Mononuclear cell (primary cell): ENCODE data around the gene NPIPA7. TPM values are rescaled to one million over a fixed set of nuclear protein-coding genes. Genes with fewer than 3 reads are reported as not detected.
"Not testable (repeated sequence)": the region's sequence is repeated elsewhere in the genome, so short reads cannot be mapped to it uniquely, and the experiment has no call there.

Source experiments
- H3K27me3 ChIP-seq: 2 replicates; pipeline ENCODE4 v1.6.0; 2011; ENCODE audit warnings: low read length, control low read depth; ENCODE audit not compliant: insufficient read depth
- H3K4me1 ChIP-seq: 2 replicates; pipeline ENCODE4 v1.5.1; 2011; ENCODE audit warnings: mild to moderate bottlenecking, low read length, control low read depth; ENCODE audit not compliant: insufficient read depth
- H3K4me3 ChIP-seq: 2 replicates; pipeline ENCODE4 v1.5.1; 2011; ENCODE audit warnings: mild to moderate bottlenecking, low read length, moderate library complexity
- H3K9me3 ChIP-seq: 2 replicates; pipeline ENCODE4 v1.5.1; 2011; ENCODE audit warnings: low read depth, mild to moderate bottlenecking, control low read depth, low read length
- total RNA-seq: library from RNA; depleted of rRNA; stranded (reverse); fragments of >200 nt; gene quantifications from one replicate; pipeline ENCODE4 v1.2.3, GENCODE V29; 2012

NPIPA7 gene
- total RNA-seq = not detected

DNA sequence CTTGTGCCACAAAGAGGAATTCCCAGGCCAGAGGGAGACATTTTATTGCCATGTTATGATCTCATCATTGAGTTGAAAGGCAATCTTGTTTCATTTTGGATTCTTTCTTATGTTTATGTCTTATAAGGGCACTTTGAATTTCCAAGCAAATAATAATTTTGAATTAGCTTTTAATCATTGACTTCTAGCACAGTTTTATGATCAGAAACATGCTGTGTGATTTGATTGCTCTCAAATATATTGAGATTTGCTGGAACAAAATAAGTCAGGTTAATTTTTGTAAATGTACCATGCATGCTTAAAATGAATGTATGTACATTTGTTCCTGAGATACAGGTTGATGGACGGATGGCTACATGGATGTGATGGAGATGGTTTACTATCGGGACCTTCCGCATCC lies at the start of gene NPIPA7:
NPIPA7 (plus strand) TSS at position 301 of the 400 bp plus-strand sequence. CDS start 105 bp downstream, outside the sequence.
- H3K27me3 ChIP-seq, H3K4me1 ChIP-seq, H3K4me3 ChIP-seq, H3K9me3 ChIP-seq: not testable (repeated sequence)

DNA sequence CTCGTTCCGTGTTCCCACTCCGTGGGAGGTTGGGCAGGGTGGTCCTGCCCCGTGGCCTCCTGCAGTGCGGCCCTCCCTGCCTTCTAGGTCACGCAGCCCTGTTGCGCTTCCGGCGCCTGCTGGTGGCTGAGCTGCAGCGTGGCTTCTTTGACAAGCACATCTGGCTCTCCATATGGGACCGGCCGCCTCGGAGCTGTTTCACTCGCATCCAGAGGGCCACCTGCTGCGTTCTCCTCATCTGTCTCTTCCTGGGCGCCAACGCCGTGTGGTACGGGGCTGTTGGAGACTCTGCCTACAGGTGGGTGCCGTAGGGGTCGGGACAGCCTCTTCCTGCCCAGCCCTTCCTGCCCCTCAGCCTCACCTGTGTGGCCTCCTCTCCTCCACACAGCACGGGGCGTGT lies 47.5 kb upstream of the NPIPA7 start:
- H3K9me3 ChIP-seq, H3K27me3 ChIP-seq, H3K4me3 ChIP-seq, H3K4me1 ChIP-seq: not testable (repeated sequence)

DNA sequence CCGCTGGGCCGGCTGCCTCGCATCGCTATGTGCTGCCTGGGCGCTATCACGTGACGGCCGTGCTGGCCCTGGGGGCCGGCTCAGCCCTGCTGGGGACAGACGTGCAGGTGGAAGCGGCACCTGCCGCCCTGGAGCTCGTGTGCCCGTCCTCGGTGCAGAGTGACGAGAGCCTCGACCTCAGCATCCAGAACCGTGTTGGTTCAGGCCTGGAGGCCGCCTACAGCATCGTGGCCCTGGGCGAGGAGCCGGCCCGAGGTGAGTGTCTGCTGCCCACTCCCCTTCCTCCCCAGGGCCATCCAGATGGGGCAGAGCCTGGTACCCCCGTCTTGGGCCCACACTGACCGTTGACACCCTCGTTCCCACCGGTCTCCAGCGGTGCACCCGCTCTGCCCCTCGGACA lies 21.4 kb upstream of the NPIPA7 start:
- H3K9me3 ChIP-seq, H3K27me3 ChIP-seq, H3K4me3 ChIP-seq, H3K4me1 ChIP-seq: not testable (repeated sequence)

DNA sequence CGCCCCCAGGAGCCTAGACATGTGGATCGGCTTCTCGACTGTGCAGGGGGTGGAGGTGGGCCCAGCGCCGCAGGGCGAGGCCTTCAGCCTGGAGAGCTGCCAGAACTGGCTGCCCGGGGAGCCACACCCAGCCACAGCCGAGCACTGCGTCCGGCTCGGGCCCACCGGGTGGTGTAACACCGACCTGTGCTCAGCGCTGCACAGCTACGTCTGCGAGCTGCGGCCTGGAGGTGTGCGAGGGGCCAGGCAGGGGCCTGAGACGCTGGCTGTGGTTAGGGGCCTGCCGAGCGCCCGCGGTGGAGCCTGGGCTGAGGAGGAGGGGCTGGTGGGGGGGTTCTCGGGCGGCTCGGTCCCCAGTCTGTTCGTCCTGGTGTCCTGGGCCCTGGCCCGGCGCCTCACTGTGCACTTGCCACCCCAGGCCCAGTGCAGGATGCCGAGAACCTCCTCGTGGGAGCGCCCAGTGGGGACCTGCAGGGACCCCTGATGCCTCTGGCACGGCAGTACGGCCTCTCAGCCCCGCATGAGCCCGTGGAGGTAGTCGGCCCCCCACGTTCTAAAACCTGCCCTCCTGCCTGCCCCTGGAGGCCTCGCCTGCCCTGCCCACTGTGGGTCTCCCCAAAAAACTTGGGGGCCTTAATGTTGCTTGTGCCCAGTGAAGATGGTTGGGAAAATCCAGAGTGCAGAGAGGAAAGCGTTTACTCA lies 20.2 kb upstream of the NPIPA7 start:
- not testable (repeated sequence) for H3K4me1 ChIP-seq, H3K4me3 ChIP-seq, H3K27me3 ChIP-seq, H3K9me3 ChIP-seq

DNA sequence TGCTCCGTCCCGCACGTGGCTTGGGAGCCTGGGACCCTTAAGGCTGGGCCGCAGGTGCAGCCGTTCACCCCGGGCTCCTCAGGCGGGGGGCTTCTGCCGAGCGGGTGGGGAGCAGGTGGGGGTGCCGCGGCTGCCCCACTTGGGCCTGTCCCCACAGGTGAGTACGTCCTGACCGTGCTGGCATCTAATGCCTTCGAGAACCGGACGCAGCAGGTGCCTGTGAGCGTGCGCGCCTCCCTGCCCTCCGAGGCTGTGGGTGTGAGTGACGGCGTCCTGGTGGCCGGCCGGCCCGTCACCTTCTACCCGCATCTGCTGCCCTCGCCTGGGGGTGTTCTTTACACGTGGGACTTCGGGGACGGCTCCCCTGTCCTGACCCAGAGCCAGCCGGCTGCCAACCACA lies 15.3 kb upstream of the NPIPA7 start:
- H3K9me3 ChIP-seq, H3K27me3 ChIP-seq, H3K4me3 ChIP-seq, H3K4me1 ChIP-seq: not testable (repeated sequence)

DNA sequence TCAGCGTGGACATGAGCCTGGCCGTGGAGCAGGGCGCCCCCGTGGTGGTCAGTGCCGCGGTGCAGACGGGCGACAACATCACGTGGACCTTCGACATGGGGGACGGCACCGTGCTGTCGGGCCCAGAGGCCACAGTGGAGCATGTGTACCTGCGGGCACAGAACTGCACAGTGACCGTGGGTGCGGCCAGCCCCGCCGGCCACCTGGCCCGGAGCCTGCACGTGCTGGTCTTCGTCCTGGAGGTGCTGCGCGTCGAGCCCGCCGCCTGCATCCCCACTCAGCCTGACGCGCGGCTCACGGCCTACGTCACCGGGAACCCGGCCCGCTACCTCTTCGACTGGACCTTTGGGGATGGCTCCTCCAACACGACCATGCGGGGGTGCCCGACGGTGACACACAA lies 14.8 kb upstream of the NPIPA7 start:
- H3K27me3 ChIP-seq, H3K9me3 ChIP-seq, H3K4me3 ChIP-seq, H3K4me1 ChIP-seq: not testable (repeated sequence)

DNA sequence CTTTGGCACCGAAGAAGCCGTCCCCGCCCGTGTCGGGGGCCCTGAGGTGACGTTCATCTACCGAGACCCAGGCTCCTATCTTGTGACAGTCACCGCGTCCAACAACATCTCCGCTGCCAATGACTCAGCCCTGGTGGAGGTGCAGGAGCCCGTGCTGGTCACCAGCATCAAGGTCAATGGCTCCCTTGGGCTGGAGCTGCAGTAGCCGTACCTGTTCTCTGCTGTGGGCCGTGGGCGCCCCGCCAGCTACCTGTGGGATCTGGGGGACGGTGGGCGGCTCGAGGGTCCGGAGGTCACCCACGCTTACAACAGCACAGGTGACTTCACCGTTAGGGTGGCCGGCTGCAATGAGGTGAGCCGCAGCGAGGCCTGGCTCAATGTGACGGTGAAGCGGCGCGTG lies 14.2 kb upstream of the NPIPA7 start:
- not testable (repeated sequence) for H3K4me1 ChIP-seq, H3K9me3 ChIP-seq, H3K27me3 ChIP-seq, H3K4me3 ChIP-seq

DNA sequence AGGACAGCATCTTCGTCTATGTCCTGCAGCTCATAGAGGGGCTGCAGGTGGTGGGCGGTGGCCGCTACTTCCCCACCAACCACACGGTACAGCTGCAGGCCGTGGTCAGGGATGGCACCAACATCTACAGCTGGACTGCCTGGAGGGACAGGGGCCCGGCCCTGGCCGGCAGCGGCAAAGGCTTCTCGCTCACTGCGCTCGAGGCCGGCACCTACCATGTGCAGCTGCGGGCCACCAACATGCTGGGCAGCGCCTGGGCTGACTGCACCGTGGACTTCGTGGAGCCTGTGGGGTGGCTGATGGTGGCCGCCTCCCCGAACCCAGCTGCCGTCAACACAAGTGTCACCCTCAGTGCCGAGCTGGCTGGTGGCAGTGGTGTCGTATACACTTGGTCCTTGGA lies 13.6 kb upstream of the NPIPA7 start:
- H3K4me3 ChIP-seq, H3K4me1 ChIP-seq, H3K27me3 ChIP-seq, H3K9me3 ChIP-seq: not testable (repeated sequence)

DNA sequence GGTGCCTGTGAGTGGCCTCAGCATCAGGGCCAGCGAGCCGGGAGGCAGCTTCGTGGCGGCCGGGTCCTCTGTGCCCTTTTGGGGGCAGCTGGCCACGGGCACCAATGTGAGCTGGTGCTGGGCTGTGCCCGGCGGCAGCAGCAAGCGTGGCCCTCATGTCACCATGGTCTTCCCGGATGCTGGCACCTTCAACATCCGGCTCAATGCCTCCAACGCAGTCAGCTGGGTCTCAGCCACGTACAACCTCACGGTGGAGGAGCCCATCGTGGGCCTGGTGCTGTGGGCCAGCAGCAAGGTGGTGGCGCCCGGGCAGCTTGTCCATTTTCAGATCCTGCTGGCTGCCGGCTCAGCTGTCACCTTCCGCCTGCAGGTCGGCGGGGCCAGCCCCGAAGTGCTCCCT lies 13.1 kb upstream of the NPIPA7 start:
- H3K4me1 ChIP-seq, H3K27me3 ChIP-seq, H3K4me3 ChIP-seq, H3K9me3 ChIP-seq: not testable (repeated sequence)

DNA sequence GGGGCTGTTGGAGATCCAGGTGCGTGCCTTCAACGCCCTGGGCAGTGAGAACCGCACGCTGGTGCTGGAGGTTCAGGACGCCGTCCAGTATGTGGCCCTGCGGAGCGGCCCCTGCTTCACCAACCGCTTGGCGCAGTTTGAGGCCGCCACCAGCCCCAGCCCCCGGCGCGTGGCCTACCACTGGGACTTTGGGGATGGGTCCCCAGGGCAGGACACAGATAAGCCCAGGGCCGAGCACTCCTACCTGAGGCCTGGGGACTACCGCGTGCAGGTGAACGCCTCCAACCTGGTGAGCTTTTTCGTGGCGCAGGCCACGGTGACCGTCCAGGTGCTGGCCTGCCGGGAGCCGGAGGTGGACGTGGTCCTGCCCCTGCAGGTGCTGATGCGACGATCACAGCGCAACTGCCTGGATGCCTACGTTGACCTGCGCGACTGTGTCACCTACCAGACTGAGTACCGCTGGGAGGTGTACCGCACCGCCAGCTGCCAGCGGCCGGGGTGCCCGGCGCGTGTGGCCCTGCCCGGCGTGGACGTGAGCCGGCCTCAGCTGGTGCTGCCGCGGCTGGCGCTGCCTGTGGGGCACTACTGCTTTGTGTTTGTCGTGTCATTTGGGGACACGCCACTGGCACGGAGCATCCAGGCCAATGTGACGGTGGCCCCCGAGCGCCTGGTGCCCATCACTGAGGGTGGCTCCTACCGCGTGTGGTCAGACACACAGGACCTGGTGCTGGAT lies 12.2 kb upstream of the NPIPA7 start:
- not testable (repeated sequence) for H3K9me3 ChIP-seq, H3K4me1 ChIP-seq, H3K4me3 ChIP-seq, H3K27me3 ChIP-seq

DNA sequence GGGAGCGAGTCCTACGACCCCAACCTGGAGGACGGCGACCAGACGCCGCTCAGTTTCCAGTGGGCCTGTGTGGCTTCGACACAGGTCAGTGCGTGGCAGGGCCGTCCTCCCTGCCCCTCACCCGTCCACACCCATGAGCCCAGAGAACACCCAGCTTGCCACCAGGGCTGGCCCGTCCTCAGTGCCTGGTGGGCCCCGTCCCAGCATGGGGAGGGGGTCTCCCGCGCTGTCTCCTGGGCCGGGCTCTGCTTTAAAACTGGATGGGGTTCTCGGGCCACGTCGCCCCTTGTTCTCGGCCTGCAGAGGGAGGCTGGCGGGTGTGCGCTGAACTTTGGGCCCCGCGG lies 11.7 kb upstream of the NPIPA7 start:
- not testable (repeated sequence) for H3K4me3 ChIP-seq, H3K9me3 ChIP-seq, H3K4me1 ChIP-seq, H3K27me3 ChIP-seq

DNA sequence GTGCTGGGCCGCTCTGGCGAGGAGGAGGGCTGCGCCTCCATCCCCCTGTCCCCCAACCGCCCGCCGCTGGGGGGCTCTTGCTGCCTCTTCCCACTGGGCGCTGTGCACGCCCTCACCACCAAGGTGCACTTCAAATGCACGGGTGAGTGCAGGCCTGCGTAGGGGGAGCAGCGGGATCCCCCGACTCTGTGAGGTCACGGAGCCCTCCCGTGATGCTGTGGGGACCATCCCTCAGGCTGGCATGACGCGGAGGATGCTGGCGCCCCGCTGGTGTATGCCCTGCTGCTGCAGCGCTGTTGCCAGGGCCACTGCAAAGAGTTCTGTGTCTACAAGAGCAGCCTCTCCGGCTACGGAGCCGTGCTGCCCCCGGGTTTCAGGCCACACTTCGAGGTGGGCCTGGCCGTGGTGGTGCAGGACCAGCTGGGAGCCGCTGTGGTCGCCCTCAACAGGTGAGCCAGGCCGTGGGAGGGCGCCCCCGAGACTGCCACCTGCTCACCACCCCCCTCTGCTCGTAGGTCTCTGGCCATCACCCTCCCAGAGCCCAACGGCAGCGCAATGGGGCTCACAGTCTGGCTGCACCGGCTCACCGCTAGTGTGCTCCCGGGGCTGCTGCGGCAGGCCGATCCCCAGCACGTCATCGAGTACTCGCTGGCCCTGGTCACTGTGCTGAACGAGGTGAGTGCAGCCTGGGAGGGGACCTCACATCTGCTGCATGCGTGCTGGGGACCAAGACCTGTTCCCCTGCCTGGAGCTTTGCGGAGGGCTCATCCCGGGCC lies 9.7 kb upstream of the NPIPA7 start:
- H3K27me3 ChIP-seq, H3K4me3 ChIP-seq, H3K4me1 ChIP-seq, H3K9me3 ChIP-seq: not testable (repeated sequence)

DNA sequence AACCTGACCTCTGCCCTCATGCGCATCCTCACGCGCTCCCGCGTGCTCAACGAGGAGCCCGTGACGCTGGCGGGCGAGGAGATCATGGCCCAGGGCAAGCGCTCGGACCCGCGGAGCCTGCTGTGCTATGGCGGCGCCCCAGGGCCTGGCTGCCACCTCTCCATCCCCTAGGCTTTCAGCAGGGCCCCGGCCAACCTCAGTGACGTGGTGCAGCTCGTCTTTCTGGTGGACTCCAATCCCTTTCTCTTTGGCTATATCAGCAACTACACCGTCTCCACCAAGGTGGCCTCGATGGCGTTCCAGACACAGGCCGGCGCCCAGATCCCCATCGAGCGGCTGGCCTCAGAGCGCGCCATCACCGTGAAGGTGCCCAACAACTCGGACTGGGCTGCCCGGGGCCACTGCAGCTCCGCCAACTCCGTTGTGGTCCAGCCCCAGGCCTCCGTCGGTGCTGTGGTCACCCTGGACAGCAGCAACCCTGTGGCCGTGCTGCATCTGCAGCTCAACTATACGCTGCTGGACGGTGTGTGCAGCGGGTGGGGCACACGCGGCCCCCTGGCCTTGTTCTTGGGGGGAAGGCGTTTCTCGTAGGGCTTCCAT lies 7.7 kb upstream of the NPIPA7 start:
- not testable (repeated sequence) for H3K27me3 ChIP-seq, H3K9me3 ChIP-seq, H3K4me1 ChIP-seq, H3K4me3 ChIP-seq

DNA sequence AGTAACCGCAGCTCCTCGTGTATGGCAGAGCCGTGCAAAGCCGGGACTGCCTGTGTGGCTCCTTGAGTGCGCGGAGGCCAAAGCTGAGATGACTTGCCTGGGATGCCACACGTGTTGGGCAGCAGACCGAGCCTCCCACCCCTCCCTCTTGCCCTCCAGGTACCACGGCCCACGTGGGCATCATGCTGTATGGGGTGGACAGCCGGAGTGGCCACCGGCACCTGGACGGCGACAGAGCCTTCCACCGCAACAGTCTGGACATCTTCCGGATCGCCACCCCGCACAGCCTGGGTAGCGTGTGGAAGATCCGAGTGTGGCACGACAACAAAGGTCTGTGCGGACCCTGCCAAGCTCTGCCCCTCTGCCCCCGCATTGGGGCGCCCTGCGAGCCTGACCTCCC lies 4.7 kb upstream of the NPIPA7 start:
- H3K4me1 ChIP-seq, H3K27me3 ChIP-seq, H3K4me3 ChIP-seq, H3K9me3 ChIP-seq: not testable (repeated sequence)

DNA sequence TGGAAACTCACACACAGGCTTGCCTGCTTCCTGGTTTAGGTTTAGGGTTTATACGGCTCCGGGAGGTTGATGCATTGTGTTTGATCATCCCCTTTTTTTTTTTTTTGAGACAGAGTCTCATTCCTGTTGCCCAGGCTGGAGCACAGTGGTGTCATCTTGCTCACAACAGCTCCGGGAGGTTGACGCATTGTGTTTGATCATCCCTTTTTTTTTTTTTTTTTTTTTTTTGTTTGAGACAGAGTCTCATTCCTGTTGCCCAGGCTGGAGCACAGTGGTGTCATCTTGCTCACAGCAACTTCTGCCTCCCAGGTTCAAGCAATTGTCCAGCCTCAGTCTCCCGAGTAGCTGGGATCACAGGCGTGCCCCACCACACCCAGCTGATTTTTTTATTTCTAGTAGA lies 20.7 kb downstream of the NPIPA7 start:
- H3K4me3 ChIP-seq, H3K27me3 ChIP-seq, H3K9me3 ChIP-seq, H3K4me1 ChIP-seq: not testable (repeated sequence)
